Cardiac fibroblast (primary cell): ENCODE results near the gene TEX2.

Experiments used
- DNase-seq, 2 donors: peaks; one replicate each; pipeline versions ENCODE4 v3.0.0 to v3.0.0-alpha.2; 2010; ENCODE audit warnings: low read depth in 2 of 2
- H3K4me3 ChIP-seq, 2 donors: replicated peaks in 1 of 2; 1 replicate in 1 of 2; 2 replicates in 1 of 2; pipeline ENCODE4 v1.5.1; 2011; ENCODE audit warnings: low read depth in 2 of 2, low read length in 2 of 2, mild to moderate bottlenecking in 2 of 2, moderate library complexity in 1 of 2
- CTCF ChIP-seq: IDR thresholded peaks from one replicate; pipeline ENCODE4 v1.5.1; 2011; ENCODE audit warnings: low read depth, mild to moderate bottlenecking, low read length, inconsistent platforms

TEX2 gene

GRCh38 chr17:64166876-64167275 is 96.2 kb downstream of the TEX2 start:
- no peak for TF ChIP-seq CTCF
- no peak for DNase-seq
- no peak overlapping the region for H3K4me3 ChIP-seq

GRCh38 chr17:64165347-64165746 is 97.7 kb downstream of the TEX2 start:
- no peak overlapping the region for H3K4me3 ChIP-seq
- DNase-seq: no peak
- no peak for TF ChIP-seq CTCF

DNA sequence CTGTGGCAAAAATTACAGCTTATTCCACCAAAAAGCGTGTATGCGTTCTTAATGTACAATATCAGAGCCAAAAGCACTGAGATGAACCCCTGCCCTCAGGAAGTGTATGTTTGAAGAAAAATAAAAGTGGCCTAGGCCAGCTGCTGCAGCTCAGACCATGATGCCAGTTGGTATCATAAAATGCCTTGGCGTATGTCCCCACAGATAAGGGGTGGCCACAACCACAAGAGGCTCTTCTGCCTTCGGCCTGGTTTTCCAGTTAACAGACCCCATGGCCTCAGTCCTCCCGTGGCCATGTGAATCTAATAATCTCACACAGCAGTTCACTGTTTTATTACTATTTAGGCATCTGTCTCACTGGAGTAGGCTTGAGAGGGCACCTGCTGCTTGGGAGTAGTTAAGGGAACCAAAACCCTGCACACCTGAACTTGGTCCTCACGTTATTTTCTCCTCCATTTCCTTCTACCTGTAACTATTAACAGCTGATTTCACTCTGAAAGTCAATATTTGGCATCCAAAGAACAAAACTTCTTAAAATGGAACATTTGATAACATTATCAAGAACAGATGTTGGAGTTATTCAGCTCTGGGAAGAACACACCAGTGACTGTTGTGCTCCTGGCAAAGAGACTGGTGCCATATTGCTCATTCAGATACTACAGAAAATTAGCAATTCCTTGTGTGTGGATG is 98.3 kb downstream of the TEX2 start:
- no peak for TF ChIP-seq CTCF
- H3K4me3 ChIP-seq: no peak overlapping the region
- DNase-seq: no peak

- no peak overlapping the region for H3K4me3 ChIP-seq
- TF ChIP-seq CTCF: no peak
- DNase-seq: no peak
Observed at GRCh38 chr17:64163468-64163867, 99.6 kb downstream of the TEX2 start.

GRCh38 chr17:64162554-64162953 is 100.5 kb downstream of the TEX2 start:
- no peak overlapping the region for H3K4me3 ChIP-seq
- TF ChIP-seq CTCF: no peak
- no peak for DNase-seq

DNA sequence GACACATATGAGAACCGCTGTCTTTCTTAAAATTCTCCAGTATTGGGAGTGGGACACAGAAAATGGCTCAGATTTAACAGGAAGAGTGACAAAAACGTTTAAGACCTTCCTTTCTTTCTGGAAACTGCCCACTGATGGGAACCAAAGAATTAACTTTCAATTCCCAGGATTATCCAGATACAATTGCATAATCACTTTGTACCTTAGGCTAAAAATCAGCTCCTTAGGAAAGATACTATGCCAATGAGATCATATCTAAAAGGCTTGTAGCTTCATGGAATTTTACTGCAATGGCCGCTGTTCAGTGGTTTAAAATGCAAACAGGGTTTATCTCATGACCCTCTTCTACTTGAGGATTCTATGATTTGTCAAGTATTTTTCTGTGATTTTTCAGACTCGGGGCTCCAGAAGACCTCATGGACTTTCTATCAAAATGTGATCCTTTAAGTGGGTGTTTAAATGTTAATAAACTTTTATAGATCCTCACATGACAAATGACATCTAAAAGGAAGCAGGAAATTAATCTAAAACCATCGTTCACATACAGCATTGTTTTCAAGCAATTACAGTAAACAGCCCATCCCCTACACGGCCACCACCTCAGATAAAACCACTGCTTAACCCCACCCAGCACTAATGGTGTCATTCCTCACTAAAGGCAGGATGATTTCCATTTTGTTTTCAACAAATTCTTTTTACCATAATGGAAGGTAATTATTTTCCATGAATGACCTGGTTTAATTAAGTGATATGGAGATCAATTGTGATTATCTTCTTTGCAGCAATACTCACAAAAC is 101.5 kb downstream of the TEX2 start:
- H3K4me3 ChIP-seq: no peak overlapping the region
- DNase-seq: no peak
- TF ChIP-seq CTCF: no peak
